ENCODE results near the gene RAP1A. TPM values are rescaled to one million over a fixed set of nuclear protein-coding genes. Genes with fewer than 3 reads are reported as not detected.
"Not testable (repeated sequence)": the region's sequence is repeated elsewhere in the genome, so short reads cannot be mapped to it uniquely, and the experiment has no call there.

The RAP1A gene
- total and polyA plus RNA-seq, 10 donors: 83.3 to 125 (median 105) TPM

DNA sequence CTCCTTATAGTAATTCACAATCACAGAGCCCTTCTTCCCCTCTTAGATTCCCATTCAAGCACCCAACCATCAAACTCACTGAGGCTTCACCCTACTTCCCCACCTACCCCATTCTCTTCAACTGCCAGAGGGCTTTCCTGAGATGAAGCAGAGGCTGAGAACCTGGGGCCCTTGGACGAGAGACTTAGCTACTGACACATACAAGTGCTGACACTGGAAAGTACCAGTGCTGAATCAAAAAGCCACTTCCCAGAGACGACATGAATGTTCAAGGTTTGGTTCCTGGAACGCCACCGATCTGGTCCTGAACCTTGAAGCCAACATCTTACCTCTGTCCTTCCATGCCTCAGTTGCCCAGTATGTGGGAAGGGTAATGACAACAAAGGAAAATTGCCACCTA, 16.6 kb upstream of the RAP1A start:
- no peaks in the 10 kb centered on the region for H3K27me3 ChIP-seq (replicated peaks in 1 of 7)
- H3K27ac ChIP-seq: peak overlapping the region; percentile 27 to 75 (median 57)
- DNase-seq: no peak
- intact Hi-C loops (cut with DNase I; ENCODE audit: low total_unique reads): no loop called here
- H3K4me3 ChIP-seq: no peak overlapping the region
- H3K36me3 ChIP-seq: no peaks in the 10 kb centered on the region
- no peaks in the 10 kb centered on the region for H3K9me3 ChIP-seq
- TF ChIP-seq POLR2AphosphoS5 (IDR thresholded peaks at IDR 0.05) (no peak), POLR2A (IDR thresholded peaks at IDR 0.05) (no peak)
- TF ChIP-seq, protein P1, sequence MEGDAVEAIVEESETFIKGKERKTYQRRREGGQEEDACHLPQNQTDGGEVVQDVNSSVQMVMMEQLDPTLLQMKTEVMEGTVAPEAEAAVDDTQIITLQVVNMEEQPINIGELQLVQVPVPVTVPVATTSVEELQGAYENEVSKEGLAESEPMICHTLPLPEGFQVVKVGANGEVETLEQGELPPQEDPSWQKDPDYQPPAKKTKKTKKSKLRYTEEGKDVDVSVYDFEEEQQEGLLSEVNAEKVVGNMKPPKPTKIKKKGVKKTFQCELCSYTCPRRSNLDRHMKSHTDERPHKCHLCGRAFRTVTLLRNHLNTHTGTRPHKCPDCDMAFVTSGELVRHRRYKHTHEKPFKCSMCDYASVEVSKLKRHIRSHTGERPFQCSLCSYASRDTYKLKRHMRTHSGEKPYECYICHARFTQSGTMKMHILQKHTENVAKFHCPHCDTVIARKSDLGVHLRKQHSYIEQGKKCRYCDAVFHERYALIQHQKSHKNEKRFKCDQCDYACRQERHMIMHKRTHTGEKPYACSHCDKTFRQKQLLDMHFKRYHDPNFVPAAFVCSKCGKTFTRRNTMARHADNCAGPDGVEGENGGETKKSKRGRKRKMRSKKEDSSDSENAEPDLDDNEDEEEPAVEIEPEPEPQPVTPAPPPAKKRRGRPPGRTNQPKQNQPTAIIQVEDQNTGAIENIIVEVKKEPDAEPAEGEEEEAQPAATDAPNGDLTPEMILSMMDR (IDR thresholded peaks at IDR 0.05 in 8 of 11, conservative IDR thresholded peaks at IDR 0.05 in 3 of 11): no peak
- H3K4me1 ChIP-seq: peaks cover 35 to 87% (median 61%) of the 10 kb centered on the region in 6 donors
- WGBS, 5 donors: 57 to 68% (median 64%) methylated on average over 4 of the region's 4 CpGs

DNA sequence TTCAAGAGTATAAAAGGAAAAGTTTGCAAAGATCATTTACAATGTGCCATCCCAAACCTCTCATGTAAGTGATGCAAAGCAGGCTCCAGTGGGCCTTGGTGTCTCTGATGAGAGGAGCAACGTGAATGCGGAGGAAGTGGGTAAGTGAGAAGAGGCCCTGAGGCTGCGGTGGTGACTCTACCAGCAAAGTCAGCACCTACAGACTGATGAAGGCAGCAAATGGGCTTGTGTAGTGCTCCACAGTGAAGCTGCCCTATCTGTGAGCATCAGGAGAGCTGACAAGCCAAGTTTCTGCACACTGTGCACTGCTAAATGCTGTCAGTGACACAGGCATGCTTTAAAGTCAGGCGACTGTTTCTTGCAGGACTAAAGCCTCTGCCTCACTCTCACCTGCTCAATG, 15.6 kb upstream of the RAP1A start:
- intact Hi-C loops (cut with DNase I; ENCODE audit: low total_unique reads): no loop called here
- peak in 2 of 3 donors; percentile 64 to 75 for TF ChIP-seq POLR2AphosphoS5 (IDR thresholded peaks at IDR 0.05)
- TF ChIP-seq POLR2A (IDR thresholded peaks at IDR 0.05): no peak
- H3K36me3 ChIP-seq: no peaks in the 10 kb centered on the region
- peak; percentile 89 for DNase-seq
- no peaks in the 10 kb centered on the region for H3K27me3 ChIP-seq (replicated peaks in 1 of 7)
- H3K27ac ChIP-seq: peak overlapping the region; percentile 4 to 75 (median 57)
- peaks cover 35 to 77% (median 54%) of the 10 kb centered on the region in 6 donors for H3K4me1 ChIP-seq
- no peaks in the 10 kb centered on the region for H3K9me3 ChIP-seq
- WGBS, 5 donors: 28 to 47% (median 38%) methylated on average over 4 of the region's 4 CpGs
- no peak overlapping the region for H3K4me3 ChIP-seq

DNA sequence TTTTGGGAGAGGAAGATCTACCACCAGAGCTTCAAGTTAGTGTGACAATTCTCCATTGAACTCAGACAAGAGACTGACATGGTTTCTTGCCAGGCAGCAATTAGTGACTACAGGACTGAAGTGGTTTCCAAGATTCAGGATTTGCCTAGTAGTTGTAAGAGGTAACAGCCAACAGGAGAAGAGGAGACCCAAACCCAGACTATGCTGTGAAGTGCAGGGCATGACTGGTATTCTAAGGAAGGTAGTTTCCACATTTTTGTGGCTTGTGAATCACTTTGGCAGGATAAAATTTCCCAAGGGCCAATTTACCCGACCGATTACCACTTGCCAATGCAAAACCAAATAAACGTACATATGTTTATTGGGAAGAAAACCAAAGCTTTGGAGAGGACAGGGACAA, 14.7 kb upstream of the RAP1A start:
- intact Hi-C loops (cut with DNase I; ENCODE audit: low total_unique reads): no loop called here
- Histone ChIP-seq H3K4me1 (peaks cover 35 to 67% (median 51%) of the 10 kb centered on the region in 6 donors), H3K27ac (peak overlapping the region in 7 of 8 donors; percentile 23 to 75 (median 57)), H3K4me3 (no peak overlapping the region), H3K9me3 (no peaks in the 10 kb centered on the region), H3K27me3 (replicated peaks in 1 of 7) (no peaks in the 10 kb centered on the region), H3K36me3 (no peaks in the 10 kb centered on the region)
- WGBS, 5 donors: 78 to 96% (median 85%) methylated on average over 3 of the region's 3 CpGs
- TF ChIP-seq POLR2AphosphoS5 (IDR thresholded peaks at IDR 0.05) (no peak), POLR2A (IDR thresholded peaks at IDR 0.05) (no peak)
- TF ChIP-seq, protein P1 (IDR thresholded peaks at IDR 0.05 in 8 of 11, conservative IDR thresholded peaks at IDR 0.05 in 3 of 11): no peak
- DNase-seq: no peak

DNA sequence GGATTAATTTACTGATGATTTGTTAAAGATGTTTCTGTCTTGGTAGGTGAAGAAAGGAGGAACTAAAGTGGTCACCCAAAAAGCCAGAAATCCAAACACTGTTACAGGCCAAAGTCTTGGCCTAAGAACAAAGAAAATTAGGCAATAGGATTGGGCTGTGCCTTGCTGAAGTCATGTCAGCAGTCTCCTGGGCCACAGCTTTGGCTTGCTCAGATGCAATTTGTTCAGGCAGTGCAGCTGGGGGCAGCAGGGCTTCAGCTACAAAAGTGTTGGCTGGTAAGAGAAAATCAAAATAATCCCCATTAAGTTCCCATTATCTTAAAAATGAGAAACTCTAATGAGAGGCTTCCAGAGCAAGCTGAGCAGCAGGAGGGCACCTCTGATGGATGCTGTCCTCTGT, 14.0 kb upstream of the RAP1A start:
- no peak for DNase-seq
- no peak overlapping the region for H3K4me3 ChIP-seq
- H3K27me3 ChIP-seq (replicated peaks in 1 of 7): no peaks in the 10 kb centered on the region
- peaks cover 35 to 63% (median 51%) of the 10 kb centered on the region in 6 donors for H3K4me1 ChIP-seq
- intact Hi-C loops (cut with DNase I; ENCODE audit: low total_unique reads): no loop called here
- H3K27ac ChIP-seq: peak overlapping the region in 6 of 8 donors; percentile 15 to 75 (median 57)
- TF ChIP-seq POLR2AphosphoS5 (IDR thresholded peaks at IDR 0.05): no peak
- no peak for TF ChIP-seq POLR2A (IDR thresholded peaks at IDR 0.05)
- TF ChIP-seq, protein P1 (IDR thresholded peaks at IDR 0.05 in 8 of 11, conservative IDR thresholded peaks at IDR 0.05 in 3 of 11): no peak
- H3K9me3 ChIP-seq: no peaks in the 10 kb centered on the region
- H3K36me3 ChIP-seq: no peaks in the 10 kb centered on the region

DNA sequence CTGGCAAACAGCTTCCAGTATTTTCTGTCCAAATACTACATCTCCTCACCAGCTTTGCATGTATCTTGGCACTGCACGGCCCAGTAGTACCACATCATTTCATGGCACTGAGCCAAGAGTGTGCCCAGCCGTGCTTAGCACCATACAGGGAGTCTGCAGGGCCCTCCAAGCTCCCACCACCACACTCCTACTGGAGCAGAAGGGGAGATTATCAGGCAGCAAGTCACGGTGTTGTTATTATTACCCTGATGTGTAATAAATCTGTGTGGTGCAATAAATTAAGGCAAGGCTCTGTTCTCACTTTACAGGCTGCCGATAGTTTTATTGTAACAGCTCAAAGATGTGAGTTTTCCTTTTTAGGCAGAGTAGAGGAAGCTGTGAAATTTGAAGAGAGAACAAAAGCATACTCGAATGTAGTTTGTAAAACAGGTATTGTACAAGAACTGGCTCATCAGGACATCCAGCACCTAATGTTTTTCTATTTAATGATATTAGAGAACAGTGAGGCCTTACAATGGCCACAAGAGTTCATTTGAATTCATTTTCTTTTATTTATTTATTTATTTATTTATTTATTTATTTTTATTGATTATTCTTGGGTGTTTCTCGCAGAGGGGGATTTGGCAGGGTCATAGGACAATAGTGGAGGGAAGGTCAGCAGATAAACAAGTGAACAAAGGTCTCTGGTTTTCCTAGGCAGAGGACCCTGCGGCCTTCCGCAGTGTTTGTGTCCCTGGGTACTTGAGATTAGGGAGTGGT, 13.0 kb upstream of the RAP1A start:
- 65 to 77% (median 72%) methylated on average over 5 to 6 of the region's 8 CpGs for WGBS, 5 donors

DNA sequence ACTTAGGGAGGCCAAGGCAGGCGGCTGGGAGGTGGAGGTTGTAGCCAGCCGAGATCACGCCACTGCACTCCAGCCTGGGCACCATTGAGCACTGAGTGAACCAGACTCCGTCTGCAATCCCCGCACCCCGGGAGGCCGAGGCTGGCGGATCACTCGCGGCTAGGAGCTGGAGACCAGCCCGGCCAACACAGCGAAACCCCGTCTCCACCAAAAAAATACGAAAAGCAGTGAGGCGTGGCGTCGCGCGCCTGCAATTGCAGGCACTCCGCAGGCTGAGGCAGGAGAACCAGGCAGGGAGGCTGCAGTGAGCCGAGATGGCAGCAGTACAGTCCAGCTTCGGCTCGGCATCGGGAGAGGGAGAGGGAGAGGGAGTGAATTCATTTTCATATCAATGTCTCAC, 11.1 kb upstream of the RAP1A start:
- intact Hi-C loops (cut with DNase I; ENCODE audit: low total_unique reads): not testable (repeated sequence)
- 95 to 98% (median 97%) methylated on average over 11 to 23 of the region's 24 CpGs for WGBS, 5 donors

More for the DNA sequence above, 13.0 kb upstream of the RAP1A start:
- intact Hi-C loops (cut with DNase I; ENCODE audit: low total_unique reads); H3K36me3 ChIP-seq; H3K4me3 ChIP-seq; H3K27me3 ChIP-seq (replicated peaks in 1 of 7); H3K9me3 ChIP-seq; DNase-seq: not testable (repeated sequence)
- peaks cover 35 to 52% (median 47%) of the 10 kb centered on the region in 6 donors for H3K4me1 ChIP-seq
- H3K27ac ChIP-seq: peak overlapping the region in 4 of 8 donors; percentile 15 to 75 (median 66)

More for the DNA sequence above, 11.1 kb upstream of the RAP1A start:
- H3K27me3 ChIP-seq (replicated peaks in 1 of 7); DNase-seq; H3K36me3 ChIP-seq; H3K27ac ChIP-seq; H3K9me3 ChIP-seq; H3K4me3 ChIP-seq: not testable (repeated sequence)
- H3K4me1 ChIP-seq: peaks cover 19 to 33% (median 31%) of the 10 kb centered on the region in 6 donors

Measured in spleen (tissue), 11 donors.